Stromal cell of bone marrow (primary cell): ENCODE results near the gene SORCS2.

Source experiments
- DNase-seq: peaks from one replicate; pipeline ENCODE4 v3.0.0-alpha.2; 2012; ENCODE audit warnings: low read depth

Gene SORCS2

DNA sequence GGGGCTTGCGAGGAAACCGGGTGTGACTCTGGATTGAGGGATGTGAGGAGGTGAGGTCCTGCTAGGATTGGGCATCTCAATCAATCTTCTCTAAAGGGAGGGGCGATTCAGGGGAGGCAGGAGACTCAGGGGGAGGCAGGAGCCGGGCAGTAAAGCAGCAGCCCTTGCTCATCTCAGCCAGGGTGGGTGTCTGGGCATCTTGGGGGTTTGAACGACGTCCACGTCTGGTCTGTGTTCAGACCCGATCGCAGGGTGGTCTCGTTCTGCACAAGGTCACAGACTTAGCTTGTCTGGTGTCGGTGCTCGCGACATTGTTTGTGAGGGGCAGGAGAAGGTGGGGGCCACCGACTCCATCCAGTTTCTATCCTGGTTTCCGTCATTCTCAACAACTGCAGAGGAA lies 473.7 kb downstream of the SORCS2 start:
- DNase-seq = no peak

DNA sequence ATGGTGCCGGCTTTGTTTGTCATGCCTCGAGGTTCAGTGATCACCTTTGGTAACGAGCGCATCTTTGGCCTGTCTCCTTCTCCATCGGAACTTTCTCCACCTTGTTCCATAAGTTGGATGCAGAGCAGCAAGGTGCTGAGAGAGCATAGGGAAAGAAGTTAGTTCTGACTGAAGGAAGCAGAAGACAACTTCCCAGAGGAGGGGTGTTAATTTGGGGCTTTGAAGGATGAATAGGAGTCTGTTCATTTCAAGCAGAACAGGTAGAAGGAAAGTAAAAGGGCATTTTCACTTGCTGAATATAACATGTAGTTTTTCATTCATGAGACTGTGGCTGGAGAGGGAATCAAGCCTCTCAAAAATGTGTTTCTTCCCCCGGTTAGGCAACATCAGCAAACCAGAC lies 474.4 kb downstream of the SORCS2 start:
- DNase-seq = no peak

DNA sequence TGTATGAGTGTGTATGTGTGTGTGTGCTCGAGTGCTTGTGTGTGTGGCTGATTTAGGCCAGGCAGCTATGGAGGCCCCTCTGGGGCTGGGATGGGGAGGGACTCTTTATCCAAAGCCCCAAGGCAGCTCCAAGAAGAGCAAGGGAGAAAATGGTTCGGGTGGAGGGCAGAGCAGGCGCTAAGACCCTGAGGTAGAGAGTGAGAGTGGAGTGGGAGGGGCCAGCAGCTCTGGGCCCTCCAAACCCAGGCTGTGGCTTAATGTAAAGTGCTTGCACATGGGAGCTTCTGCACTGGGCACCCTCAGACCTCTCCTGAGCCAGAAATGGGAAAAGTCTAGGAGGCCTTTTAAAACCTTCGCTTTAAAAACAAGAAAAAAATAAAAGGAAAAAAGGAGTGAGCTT lies 475.9 kb downstream of the SORCS2 start:
- DNase-seq = no peak

DNA sequence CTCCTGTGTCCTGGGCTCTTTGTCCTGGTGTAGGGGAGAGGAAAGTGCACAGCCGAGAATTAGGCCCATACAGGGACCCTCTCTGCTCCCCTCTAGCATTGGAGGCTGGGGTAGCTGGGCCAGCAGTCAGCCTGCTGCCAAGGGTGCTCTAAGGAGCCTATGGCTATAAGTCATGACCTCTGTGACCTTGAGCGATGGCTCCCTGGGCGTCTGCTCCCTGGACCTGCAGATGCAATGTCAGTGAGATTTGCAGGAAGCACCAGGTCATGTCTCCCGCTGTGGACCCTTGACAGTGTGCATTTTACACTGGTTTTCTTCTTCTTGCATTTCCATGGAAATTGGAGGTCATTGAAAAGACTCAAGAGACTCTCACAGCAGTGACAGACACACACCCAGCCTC lies 476.5 kb downstream of the SORCS2 start:
- no peak for DNase-seq

DNA sequence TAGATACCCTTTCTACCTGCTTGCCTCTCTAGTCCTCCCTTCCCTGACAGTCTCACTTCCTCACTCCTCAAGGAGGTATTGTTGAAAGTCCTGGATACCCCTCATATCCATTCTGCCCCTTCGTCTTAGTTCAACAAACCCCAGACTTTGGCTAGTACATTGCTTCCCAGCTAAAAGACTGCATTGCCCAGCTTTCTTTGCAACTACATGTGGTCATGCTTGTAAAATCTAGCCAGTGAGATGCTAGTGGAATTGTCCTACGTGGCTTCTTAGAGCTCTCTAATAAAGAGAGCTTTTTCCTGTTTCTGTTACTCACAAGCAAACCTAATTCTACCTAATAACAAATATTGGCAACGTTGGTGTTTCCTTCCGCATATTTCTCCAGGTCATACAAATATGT lies 480.3 kb downstream of the SORCS2 start:
- no peak for DNase-seq

DNA sequence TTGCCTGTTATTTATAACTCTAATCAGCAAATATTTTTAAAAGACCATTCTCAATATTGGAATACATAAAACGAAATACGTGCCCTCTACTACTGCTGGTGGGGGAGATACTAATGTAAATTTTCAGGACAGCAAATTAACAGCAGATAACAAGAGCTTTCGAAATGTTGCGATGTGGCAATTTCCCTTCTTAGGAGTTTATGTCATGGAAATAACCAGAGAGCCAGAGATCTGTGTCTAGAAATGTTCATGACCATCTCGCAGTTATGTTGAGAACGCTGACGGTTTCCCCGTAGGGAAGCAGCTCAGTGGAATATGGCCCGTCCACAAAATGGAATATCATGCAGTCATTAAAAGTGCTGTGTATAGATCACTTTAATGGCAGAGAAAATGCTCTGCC lies 480.8 kb downstream of the SORCS2 start:
- no peak for DNase-seq

DNA sequence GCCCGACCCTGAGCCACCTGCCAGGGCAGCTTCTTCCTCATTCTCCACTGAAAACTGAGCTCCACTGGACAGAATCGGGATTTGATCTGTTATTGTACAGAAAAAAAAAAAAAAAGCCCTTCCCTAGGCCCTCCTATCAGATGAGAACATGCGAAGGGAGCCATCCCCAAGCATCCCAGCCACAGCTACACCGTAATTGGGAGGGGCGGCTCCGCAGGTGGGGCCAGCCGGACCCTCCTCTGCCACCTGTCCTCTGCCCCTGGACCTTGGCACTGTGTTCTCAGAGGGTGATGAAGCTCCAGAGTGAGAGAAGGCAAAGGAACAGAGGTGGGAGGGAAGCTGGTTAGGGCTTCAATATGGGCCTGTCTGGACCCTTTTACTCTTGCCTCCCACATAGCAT lies 482.4 kb downstream of the SORCS2 start:
- no peak for DNase-seq

DNA sequence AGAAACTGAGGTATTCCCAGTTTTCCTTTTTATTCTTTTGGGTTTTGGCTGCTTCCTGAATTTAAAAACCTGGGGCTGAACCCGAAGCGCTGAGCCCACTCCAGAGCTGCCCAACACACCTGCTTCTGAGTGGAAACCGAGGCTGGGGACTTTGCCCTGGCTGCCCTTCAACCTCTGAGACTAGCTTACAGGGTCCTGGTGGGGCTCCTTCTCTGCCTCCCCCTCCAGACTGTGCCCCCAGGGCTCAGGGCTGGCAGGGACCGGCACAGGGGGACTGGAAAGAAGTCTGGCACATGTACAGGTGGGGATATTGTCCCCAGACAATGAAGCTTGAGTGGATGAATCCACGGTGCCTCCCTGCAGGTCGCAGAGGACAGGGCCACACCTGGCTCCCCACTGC lies 482.8 kb downstream of the SORCS2 start:
- no peak for DNase-seq

DNA sequence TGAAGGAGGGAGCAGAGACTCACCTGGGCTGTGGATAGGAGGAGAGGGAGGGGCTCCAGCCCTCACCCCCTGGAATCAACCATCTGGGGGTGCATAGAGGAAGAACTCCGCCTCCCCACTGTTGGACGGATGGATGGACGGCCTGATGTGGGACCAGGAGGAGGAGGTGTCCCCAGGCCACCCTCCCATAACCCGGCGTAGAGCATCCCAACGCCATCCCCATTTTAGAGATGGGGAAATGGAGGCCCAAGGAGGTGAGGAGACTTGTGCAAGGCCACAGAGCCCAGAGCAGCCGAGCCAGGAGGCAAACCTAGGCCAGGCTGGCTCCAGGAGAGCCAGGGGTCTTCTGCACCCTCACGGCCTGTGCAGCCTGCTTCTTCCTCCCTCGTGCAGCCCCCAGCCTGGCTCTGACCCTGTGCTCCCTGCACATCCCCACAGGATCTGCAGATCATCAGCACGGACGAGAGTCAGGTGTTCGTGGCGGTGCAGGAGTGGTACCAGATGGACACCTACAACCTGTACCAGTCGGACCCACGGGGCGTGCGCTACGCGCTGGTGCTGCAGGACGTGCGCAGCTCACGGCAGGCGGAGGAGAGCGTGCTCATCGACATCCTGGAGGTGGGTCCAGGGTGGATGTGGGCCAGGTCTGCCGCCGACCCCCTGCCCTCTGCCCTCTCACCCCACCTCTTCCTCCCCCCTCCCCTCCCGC lies 483.4 kb downstream of the SORCS2 start:
- DNase-seq = no peak

DNA sequence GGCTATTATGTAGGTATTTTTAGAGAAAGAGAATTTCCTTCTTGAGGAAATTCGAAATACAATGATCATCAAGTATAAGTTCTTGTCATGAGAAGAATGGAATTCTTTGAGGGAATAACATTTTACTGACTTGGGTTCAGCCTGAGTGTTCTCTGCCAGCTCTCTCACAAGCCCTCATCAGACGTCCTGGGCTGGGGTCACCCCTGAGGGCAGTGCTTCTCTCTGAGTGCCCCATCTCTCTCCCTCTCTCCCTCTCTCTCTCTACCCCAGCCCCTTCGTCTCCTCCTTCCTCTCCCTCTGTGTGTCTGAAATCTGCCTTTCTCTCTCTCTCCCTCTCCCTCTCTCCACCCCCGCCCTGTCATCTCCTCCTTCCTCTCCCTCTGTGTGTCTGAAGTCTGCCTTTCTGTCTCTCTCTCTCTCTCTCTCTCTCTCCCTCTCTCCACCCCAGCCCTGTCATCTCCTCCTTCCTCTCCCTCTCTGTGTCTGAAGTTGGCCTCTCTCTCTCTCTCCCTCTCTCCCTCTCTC lies 484.1 kb downstream of the SORCS2 start:
- no peak for DNase-seq

DNA sequence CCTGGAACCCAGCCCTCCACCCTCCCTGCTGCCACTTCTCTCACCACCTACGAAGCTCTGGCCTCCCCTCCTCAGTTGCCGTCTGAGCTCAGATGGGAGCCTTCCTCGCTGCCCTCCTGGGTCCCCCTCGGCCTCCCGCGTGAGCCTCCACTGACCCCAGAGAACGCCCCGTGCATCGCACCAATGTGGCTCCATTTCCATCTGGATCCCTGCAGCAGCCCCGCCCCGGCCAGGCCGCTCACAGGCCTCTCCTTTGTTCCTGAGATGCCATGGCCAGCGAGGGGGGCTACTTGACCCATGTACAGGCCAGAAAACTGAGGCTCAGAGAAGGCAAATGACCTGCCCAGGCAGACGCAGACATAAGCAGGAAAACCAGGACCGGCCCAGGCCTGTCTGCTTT lies 484.7 kb downstream of the SORCS2 start:
- no peak for DNase-seq

DNA sequence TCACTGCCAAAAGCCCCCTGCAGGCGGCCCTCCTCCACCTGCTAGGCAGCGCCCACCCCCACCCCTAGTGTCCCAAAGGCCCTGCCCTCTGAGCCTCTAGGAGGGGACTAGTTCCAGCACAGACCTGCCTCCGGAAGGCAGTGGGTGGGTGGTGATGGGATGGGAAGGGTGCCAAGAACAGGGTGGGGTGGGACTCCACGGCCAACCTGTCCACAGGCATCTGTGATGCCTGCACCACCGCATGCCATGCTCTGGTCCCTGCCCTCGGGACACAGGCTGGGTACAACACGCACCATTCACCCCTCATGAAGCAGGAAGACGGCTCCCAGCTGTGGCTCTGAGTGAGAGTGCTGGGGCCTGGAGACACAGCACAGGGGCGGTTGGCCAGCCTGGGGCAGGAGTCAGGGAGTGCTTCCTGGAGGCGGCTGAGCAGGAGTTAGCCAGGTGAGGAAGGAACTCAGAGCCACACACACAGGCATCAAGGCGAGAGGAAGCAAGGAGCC lies 485.5 kb downstream of the SORCS2 start:
- DNase-seq = no peak

DNA sequence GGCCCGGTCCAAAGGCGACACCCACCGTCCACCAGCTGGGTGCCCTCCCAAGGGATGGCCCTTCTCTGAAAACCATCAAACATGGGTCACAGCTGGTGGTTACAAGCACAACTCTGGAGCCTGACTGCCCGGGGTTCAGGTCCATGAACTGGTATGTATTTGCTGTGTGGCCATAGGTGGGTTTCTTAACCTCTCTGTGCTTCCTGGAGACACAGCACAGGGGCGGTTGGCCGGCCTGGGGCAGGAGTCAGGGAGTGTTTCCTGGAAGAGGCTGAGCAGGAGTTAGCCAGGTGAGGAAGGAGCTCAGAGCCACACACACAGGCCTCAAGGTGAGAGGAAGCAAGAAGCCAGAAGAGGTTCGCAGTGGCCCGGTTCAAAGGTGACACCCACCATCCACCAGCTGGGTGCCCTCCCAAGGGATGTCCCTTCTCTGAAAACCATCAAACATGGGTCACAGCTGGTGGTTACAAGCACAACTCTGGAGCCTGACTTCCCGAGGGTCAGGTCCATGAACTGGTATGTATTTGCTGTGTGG lies 486.0 kb downstream of the SORCS2 start:
- no peak for DNase-seq

DNA sequence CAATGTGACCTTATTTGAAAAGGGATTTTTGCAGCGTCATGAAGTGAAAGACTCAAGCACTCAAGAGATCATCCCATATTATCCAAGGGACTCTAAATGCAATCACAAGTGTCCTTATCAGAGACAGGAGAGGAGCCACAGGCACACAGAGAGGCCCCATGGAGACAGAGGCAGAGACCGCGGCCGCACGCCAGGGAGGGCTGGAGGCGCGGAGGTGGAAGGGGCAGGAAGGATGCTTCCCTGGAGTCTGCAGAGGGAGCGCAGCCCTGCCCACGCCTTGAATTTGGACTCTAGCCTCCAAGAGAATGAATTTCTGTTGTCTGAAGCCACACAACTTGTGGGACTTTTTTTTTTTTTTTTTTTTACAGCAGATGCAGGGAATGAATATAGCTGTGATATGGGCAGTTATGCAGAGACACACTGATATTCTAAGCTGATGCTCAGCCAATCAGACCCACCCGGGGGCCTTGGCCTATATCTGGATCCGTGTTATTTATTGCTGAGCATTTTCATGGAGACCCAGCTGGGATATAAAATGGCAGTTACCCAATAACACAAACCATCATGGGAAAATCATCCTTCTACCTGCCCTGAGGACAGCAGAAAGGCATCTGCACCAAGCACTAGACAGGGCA lies 487.2 kb downstream of the SORCS2 start:
- no peak for DNase-seq

DNA sequence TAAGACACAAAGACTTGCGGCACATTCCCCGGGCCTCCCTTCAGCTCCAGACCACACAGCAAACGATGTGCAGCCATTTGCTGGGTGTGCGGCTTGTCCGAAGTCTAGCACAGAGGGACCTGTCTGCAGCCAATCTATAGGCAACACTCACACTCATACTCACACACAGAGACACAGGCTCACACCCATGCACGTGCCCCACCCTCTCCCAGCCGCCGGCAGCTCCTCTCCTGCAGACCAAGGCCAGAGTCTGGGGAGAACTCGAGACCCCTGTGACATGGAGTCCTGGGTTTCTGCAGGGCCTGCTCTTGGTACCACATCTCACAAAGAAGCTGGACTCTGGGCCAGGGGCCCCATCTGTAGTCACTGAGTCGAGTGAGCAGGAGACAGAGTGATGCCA lies 487.8 kb downstream of the SORCS2 start:
- no peak for DNase-seq

DNA sequence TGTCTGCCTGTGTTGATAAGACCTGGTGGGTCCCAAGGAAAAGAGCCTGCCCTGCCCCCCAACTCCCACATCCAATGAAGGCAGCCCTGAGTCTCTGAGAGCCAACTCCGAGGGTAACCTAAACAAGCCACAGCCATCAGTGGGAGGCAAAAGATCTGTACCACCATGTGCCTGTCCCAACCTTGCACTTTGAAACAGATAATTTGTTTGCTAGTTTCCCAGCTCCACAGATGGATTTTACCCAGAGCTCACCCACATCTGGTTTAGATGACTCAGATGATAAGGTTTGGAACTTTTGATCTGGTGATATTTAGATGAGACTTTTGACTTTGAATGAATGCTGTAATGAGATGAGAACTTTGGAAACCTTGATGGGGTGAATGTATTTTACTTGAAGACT lies 488.4 kb downstream of the SORCS2 start:
- DNase-seq = no peak

DNA sequence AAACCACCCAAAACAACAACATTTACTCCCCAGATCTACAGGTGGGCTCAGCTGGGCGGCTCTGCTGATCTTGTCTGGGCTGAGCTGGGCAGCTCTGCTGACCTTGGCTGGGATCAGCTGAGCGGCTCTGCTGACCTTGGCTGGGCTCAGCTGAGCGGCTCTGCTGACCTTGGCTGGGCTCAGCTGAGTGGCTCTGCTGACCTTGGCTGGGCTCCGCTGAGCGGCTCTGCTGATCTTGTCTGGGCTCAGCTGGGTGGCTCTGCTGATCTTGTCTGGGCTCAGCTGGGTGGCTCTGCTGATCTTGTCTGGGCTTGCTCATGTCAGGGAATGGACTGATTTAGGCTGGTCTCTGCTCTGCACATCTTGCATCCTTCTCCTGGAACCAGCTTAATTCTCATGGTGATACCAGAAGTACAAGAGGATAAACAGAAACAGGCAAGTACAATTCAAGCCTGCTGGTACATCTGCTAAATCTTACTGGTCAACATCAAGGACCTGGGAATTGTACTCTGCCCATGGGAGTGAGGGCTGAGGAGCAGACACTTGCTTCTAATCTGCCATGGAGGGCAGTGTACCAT lies 490.9 kb downstream of the SORCS2 start:
- DNase-seq = no peak

DNA sequence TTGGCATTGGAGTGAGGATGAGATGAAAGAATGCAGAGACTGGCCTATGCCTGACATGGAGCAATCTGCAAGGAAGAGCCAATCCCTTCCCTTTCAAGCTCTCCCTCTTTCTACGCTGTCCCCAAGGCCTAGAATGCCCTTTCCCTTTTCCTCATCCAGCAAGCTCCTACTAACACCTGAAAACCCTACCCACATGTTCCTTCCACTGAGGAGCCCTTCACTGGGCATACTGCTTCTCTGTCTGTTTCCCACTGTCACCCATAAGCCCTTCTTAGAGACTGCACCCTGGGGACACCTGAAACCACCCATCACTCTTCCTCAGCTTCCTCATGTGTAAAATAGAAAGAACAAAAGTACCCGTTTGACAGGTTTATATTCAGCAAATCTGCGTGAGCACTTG lies 492.0 kb downstream of the SORCS2 start:
- DNase-seq = no peak

DNA sequence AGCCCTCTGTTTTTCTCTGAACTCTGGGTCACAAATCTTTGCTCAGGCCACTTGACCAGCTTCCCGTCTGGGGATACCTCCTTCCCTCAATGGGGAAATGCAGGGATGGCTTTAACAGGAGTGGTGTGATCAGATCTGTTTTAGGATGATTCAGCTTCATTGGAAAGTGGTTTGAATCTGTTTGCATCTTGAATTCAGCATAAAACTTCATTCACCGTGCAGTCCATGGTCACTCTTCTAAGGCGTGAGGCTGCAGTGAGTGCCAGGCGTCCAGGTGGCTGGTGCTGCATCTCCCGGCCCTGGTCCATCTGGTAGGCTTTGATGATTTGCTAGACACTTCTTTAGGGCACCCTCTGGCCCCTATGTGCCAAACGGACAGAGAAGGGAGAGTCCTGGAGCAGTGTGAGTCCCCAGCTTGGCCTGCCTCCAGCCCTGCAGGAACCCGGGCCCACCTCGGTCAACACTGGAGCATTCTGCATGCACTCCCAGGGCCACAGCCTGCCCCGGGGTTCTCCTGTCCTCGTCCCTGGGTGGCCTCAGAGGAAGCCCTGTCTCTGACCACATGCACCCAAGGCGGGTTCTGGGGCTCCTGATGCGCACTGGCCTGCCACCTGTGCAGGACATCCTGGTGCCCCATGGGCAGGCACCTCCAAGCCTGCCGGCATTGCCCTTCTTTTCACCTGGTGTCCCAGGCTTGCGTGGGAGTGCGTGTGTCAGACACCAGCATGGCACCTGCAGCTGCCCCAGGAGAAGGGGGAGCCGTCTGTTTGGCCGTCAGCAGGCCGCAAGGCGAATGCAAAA lies 493.9 kb downstream of the SORCS2 start:
- no peak for DNase-seq

DNA sequence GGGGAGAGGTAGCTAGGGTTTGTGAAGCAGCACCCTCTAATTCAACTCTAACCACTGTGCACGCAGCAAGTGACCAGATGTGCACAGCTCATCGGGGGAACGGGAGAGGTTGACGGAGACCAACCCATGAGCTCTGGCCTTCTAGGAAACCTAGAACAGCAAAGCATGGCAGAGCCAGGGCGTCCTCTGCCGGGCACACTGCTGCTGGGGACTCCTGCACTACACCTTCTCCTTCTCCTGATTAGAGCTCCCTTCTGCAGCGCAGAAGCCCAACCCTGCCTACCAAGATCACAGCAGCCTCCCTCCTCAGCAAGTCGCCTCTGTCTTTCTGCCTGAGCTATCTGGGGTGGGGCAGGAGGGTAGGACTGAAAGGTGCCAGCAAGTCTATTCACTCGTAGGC lies 494.7 kb downstream of the SORCS2 start:
- DNase-seq = no peak

DNA sequence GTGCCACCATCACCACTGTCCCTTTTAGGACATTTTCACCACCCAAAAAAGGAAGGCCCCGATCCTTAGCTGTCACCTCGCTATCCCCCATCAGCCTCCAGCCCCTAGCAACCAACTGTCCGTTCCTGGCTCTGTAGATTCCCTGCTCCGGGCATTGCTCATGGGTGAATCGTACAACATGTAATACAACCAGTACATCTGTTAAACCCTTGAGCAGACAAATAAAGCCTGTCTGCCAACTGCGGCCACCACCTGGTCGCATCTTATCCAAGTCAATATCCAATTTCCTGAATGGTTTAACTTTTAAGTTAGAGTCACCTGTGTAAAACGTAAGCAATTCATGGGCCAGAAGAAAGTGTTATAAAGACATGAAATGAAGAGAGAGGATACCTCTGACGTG lies 495.5 kb downstream of the SORCS2 start:
- DNase-seq = no peak
